GM18870 (cell line): ENCODE measurements around the gene SUPT7L.
"Not testable (repeated sequence)": the region's sequence is repeated elsewhere in the genome, so short reads cannot be mapped to it uniquely, and the experiment has no call there.

Source experiments
- ATAC-seq: cut with Tn5 transposase; IDR thresholded peaks from one replicate; pipeline ENCODE4 v1.9.1; 2021; ENCODE audit warnings: moderate library complexity; ENCODE audit not compliant: unreplicated experiment

The SUPT7L gene

DNA sequence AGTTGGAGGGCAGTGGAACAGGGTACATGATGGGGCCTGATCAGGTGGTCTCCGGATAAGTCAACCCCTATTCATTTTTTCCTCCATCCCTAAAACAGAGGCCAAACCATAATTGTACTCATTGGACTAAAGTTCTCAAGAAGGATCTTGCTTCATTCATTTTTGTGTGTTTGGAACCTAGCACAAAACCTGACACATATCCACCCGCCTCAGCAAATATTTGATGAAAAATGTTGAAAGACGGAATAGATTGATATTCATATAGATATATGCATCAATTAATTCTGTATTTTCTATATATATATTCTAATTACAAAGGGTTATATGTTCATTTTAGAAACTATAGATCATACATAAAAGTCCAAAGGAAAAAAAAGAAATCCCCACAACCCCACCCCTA, 22.2 kb upstream of the SUPT7L start:
- no peak for ATAC-seq

DNA sequence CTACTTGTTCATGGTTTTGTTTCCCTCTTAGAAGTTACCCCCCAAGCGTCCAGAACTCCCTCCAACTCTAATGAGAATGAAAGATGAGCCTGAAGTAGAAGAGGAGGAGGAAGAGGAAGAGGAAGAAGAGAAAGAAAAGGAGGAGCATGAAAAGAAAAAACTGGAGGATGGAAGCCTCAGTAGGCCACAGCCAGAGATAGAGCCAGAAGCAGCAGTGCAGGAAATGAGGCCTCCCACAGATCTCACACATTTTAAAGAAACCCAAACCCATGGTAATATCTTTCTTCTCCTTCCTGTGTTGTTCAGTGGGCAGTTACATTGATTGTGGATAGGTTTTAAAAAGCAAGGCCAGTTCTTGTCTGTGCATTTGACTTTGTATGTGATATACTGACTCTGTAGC, 21.6 kb upstream of the SUPT7L start:
- ATAC-seq: not testable (repeated sequence)

DNA sequence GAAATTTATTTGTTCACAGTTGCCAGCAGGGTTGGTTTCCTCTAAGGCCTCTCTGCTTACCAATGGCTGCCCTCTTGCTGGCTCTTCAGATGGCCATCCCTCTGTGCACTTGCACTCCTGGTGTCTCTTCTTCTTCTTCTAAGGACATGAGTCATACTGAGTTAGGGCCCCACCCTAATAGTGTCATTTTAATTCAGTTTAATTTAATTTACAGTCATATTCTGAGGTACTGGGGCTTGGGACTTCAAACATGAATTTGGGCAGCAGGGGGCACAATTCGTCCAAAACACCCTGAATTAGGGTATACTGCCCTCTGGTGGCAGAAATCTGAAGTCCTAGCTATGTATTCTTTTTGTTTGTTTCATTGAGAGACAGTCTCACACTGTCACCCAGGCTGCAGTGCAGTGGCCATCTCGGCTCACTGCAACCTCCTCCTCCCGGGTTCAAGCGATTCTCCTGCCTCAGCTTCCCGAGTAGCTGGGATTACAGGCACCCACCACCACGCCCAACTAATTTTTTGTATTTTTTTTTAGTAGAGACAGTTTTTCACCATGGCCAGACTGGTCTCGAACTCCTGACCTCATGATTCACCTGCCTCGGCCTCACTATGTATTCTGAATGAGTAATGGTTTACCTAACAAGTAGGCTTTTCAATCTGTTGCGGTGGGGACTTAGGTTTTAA, 20.1 kb upstream of the SUPT7L start:
- no peak for ATAC-seq

DNA sequence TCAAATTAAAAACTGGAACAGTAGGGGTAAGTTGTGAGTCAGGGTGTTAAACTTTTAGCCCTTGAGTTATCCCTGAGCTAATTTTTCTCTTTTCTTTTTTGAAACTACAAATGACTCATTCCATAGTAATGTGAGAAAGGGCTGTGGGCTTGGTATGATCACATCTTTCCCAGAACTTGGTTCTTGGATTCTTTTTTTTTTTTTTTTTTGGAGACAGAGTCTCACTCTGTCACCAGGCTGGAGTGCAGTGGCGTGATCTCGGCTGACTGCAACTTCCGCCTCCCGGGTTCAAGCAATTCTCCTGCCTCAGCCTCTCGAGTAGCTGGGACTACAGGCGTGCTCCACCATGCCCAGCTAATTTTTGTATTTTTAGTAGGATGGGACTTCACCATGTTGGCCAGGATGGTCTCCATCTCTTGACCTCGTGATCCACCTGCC, 18.9 kb upstream of the SUPT7L start:
- ATAC-seq: not testable (repeated sequence)

GRCh38 chr2:27681841-27682240, 18.4 kb upstream of the SUPT7L start:
- no peak for ATAC-seq

- ATAC-seq: no peak
Observed at GRCh38 chr2:27680571-27680970, 17.2 kb upstream of the SUPT7L start.

DNA sequence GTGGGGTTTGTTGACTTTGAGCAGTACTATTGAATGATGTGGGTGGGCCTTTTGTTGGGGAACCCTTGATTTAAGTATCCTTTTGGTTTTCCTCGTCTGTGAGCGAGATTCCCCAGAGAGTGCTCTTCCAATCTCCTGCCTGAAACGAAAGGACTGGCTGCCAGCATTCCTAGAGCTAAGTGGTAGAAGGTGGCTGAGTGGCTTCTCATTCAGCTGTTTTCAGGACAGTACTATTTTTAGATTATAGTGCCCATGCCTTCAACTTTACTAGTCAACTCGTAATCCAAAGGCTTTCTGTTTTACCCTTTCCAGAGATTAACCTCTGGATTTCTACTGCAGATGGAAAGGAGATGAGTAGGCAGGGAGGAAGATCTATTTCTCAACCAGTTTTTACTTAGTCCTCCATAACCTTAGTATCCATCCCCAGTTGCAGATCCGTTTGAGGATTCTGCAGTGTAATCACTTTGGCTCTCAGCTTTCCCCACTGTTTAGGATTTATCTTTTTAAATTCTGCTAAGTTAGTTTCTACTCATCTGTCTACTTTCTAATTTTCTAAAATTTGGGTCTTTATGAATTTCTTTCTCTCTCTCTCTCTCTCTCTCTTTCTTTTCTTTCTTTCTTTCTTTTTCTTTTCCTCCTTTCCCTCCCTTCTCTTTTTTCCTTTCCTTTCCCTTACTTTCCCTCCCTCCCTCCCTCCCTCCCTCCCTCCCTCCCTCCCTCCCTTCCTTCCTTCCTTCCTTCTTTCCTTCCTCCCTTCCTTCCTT, 9.5 kb upstream of the SUPT7L start:
- no peak for ATAC-seq

- ATAC-seq: no peak
Observed at GRCh38 chr2:27671235-27671634, 7.8 kb upstream of the SUPT7L start.

DNA sequence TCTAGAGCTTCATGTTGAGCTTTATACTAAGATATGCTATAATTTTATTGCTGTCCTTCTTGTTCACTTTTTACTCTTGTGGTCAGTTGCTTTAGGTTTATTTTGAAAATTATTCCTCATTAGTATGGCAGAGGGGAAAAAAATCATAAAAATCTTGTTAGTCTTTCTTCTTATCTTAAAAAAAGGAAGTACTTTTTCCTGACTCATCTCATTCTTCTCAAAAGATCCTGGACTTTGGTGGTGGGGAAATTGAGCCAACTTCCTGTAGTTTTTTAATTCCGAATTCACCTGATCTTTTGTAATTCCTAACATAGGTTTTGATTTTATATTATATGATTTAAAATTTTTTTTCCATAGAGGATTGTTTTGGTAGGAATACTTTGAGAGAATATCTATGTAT, 4.0 kb upstream of the SUPT7L start:
- no peak for ATAC-seq

GRCh38 chr2:27664622-27665363, 1.4 kb upstream of the SUPT7L start:
- no peak for ATAC-seq

- ATAC-seq: no peak
Observed at GRCh38 chr2:27664154-27664574, 750 bp upstream of the SUPT7L start.

DNA sequence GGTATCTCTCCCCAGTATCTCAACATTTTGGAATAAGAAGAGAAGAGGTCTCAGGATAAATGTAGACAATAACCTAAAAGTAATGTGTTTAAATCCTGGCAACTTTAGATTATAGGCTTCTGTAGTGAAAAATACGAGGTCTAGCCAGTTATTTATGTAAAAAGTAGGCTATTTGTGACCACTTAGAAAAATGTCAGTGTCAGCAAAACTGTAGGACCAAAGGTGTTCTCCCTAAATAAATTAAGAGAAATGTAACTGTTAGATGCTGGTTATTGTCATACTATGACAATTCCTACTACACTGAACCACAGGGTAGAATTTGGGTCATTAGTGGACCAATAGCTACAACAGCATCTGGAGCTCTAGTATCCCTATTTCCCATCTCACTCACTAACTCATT, 2.0 kb downstream of the SUPT7L start:
- no peak for ATAC-seq

- ATAC-seq: no peak
Observed at GRCh38 chr2:27655155-27655951, 8.1 kb downstream of the SUPT7L start.

DNA sequence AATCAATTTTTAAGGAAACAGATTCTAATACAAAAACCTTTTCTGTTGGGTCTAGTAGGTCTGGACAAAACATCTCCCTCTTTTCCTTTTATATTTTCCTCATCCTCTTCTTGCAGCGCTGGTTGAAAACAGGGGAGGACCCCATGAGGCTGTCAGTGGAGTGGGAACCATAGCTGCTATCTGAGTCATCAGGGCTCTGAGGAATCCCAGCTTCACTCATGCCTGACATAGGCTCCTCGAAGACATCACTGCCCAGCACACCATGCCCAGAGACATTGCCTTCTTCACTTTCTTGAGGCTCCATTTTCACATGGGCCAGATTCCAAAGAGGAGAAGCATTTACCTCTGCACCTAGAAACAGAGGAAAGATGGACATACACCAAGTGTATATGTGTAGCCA, 10.0 kb downstream of the SUPT7L start:
- ATAC-seq: no peak

DNA sequence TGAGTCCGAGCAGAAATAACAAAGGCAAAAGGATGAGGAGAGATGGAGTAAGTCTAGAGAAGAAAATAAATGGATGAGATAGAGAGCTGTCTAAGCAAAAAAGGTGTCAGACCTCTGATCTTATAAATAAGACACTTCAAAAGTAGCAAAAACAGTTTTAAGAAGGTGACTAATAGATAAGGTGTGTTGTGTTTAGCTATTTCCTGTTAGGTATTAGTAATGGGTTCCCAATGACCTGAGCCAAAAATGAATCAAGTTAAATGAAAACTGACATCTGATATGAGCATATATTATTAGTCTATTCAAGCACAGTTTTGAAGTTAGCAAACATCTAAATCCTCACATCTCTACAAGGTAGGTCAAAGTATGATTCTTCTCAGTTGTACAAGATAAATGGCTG, 10.6 kb downstream of the SUPT7L start:
- ATAC-seq: no peak

GRCh38 chr2:27652341-27652740, 11.1 kb downstream of the SUPT7L start:
- ATAC-seq: no peak

DNA sequence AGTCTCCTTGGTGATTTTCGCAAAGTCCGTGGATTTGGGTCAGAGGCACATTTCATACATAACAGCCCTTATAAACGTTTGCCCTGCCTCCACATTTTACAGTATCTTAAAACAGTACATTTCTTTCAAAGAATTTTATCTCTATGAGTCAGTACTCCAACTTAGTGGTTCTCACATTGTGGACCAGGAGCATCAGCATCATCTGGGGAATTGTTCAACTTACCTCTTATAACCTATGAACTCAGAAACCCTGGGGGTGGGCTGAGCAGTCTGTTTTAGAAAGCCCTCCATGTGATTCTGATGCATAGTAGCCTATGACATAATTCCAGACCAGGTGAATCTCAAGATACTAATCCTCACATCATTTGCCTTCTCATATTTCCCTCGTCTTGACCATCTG, 12.4 kb downstream of the SUPT7L start:
- ATAC-seq: no peak

DNA sequence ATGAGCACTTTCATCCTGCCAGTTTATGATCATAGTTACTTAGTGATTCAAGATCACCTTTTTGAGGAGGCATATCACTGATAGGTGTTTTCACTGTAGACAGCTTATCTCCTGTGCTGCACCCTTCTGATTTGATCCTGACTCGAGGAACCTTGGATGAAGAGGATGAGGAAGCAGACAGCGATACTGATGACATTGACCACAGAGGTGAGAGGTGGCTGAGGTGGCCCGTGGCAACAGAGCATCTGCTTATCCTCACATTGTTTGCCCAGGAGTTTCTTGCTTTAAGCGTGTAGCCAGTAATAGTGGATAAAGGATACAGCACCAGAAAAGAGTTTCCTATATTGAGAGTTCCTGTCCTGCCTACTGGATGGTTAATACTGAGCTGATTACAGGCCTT, 15.7 kb downstream of the SUPT7L start:
- no peak for ATAC-seq

- ATAC-seq: no peak
Observed at GRCh38 chr2:27647289-27647688, 16.1 kb downstream of the SUPT7L start.

DNA sequence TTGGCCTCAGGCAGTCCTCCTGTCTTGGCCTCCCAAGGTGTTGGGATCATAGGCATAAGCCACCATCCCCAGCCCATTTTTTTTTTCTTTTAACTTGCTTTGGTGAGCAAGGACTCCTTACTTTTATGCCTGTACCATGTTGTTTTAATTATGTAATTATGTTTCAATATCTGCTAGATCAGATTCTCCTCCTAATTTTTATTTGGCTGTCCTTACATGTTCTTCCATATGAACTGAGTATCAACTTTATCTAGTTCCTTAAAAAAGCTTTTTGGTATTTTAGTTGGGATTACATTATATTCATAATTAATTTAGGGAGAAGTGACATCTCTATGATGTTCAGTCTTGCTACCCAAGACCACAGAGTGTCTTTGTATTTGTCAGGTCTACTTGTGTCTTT, 18.2 kb downstream of the SUPT7L start:
- ATAC-seq: no peak

DNA sequence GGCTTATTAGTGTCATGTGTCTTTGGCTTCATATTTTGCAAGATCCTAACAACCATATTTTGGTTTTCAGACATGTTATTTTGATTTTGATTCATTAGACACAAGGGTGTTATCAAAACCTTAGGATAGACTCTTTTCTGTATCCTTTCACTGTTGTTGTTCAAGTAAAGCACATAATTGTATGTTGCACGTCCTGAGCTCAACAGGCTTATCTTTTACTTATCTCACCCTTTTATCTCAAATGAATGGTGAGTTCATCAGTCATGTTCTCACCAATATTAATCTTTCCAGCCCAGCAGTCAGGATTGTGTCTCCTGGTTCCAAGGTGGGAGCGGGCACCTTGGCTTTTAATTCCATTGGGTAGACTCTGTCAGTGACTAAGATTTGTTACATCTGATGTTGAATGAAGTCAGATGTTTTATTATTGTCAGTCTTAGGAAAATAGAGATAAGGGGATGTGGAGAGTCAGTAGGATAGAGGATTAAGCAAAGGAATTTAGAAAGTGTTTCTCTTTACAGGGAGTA, 22.6 kb downstream of the SUPT7L start:
- ATAC-seq: no peak
